ENCODE measurements around the gene NUDT14. TPM values are rescaled to one million over a fixed set of nuclear protein-coding genes. Genes with fewer than 3 reads are reported as not detected.
A peak's percentile ranks its signal among the peaks of the same experiment; 100 is the strongest.

Gene NUDT14
- total and polyA plus RNA-seq, 2 of the 8 experiments (the other 6 are each of a cell fraction or from before 2014, with no cell fraction given): 25.5 to 33.3 TPM

DNA sequence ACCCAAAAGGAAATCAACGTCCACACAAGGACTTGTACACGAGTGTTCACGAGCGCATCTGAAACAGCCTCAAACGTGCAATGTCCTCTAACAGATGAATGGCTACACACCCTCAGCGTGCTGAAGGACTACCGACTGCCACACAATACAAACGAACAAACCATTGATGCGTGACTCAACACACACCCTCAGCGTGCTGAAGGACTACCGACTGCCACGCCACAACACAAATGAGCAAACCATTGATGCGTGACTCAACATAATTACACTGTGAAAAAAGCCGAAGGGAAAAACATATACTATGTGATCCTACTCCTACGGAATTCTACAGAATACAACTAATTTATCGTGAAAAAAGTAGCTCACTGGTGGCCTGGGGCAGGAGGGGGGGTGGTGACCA is 42.1 kb upstream of the NUDT14 start:
- Histone ChIP-seq H2BK15ac (ENCODE audit: low read length) (no peak overlapping the region), H3K4me1 (replicated peaks in 1 of 4; ENCODE audit: control insufficient read depth in 3 of 4, insufficient read depth in 4 of 4, low read length in 3 of 4) (no peaks in the 10 kb centered on the region), H3K4me2 (ENCODE audit: insufficient read depth in 1 of 2, low read depth in 2 of 2, low read length in 2 of 2) (no peak overlapping the region), H4K8ac (ENCODE audit: extremely low read depth, insufficient read depth, low read length) (no peak overlapping the region), H3K18ac (ENCODE audit: extremely low read depth, low read length) (no peak overlapping the region), H3K9me3 (ENCODE audit: insufficient read depth in 2 of 2, low read depth in 1 of 2, low read length in 1 of 2) (no peaks in the 10 kb centered on the region), H3K79me1 (ENCODE audit: low read depth, low read length) (no peaks in the 10 kb centered on the region), H3K4ac (replicated peaks; ENCODE audit: insufficient read length, low read depth, low read length) (no peak overlapping the region), H4K5ac (ENCODE audit: insufficient read length, low read depth, low read length) (no peak overlapping the region), H2AFZ (ENCODE audit: low read length) (no peak overlapping the region), H2BK5ac (ENCODE audit: low read depth, low read length) (no peak overlapping the region), H2BK120ac (replicated peaks; ENCODE audit: low read depth, low read length) (no peak overlapping the region), H3K27ac (ENCODE audit: low read depth, low read length) (no peak overlapping the region), H2AK5ac (ENCODE audit: low read depth, low read length) (no peak overlapping the region), H2BK12ac (ENCODE audit: low read depth, low read length) (no peak overlapping the region), H2BK20ac (ENCODE audit: low read length) (no peak overlapping the region), H3K4me3 (ENCODE audit: extremely low read depth in 1 of 4, insufficient read depth in 2 of 4, low read depth in 3 of 4, low read length in 4 of 4) (no peak overlapping the region), H3K56ac (replicated peaks; ENCODE audit: insufficient read length, low read depth, low read length) (no peak overlapping the region), H4K91ac (replicated peaks; ENCODE audit: insufficient read length, low read length) (no peak overlapping the region), H3K14ac (ENCODE audit: insufficient read length) (no peak overlapping the region), H3K79me2 (ENCODE audit: control insufficient read depth in 1 of 2, insufficient read depth in 2 of 2, low read length in 2 of 2) (no peaks in the 10 kb centered on the region), H3K9ac (replicated peaks in 1 of 4; ENCODE audit: extremely low read depth in 1 of 4, low read depth in 3 of 4, low read length in 3 of 4) (no peak overlapping the region; a peak in 1 of 7 replicates), H3K27me3 (replicated peaks in 1 of 4; ENCODE audit: control insufficient read depth in 3 of 4, extremely low read depth in 1 of 4, insufficient read depth in 3 of 4, low read length in 3 of 4) (no peaks in the 10 kb centered on the region), H3K23ac (ENCODE audit: insufficient read length) (peak overlapping the region; percentile 65), H4K20me1 (replicated peaks in 1 of 2; ENCODE audit: control insufficient read depth in 1 of 2, insufficient read depth in 2 of 2, low read length in 2 of 2) (peaks cover 0 to 9% of the 10 kb centered on the region in 2 experiments), H3K36me3 (ENCODE audit: control insufficient read depth in 2 of 4, insufficient read depth in 4 of 4, low read length in 3 of 4) (no peaks in the 10 kb centered on the region; a peak in 3 of 8 replicates), H3K23me2 (ENCODE audit: low read depth, low read length) (peaks cover 2% of the 10 kb centered on the region; the same call in 1 of the 2 replicates)
- ChIA-PET POLR2A (ENCODE audit: partially characterized antibody) (no interaction called here), CTCF (ENCODE audit: partially characterized antibody) (interaction anchor here (0.7 to 1.8 kb wide), 6 partner anchors 9 to 248 kb away, joined by 3 to 9 read pairs (median 4); no protein-coding TSS in a partner anchor)
- no peak for DNase-seq (ENCODE audit: low read depth in 1 of 2, low spot score in 2 of 2)
- FAIRE-seq: no peak
- TF ChIP-seq BRCA1 (IDR thresholded peaks at IDR 0.05; ENCODE audit: low read depth, low read length) (no peak), CTBP2 (IDR thresholded peaks at IDR 0.05; ENCODE audit: borderline replicate concordance, insufficient read depth, insufficient read length, low read length) (no peak), CHD1 (IDR thresholded peaks at IDR 0.05; ENCODE audit: low read depth, low read length) (no peak), POU5F1 (IDR thresholded peaks at IDR 0.05; ENCODE audit: low read depth, low read length) (no peak), CEBPB (IDR thresholded peaks at IDR 0.05; ENCODE audit: low read depth, low read length) (no peak), EGR1 (IDR thresholded peaks at IDR 0.05; ENCODE audit: borderline replicate concordance, low read depth, low read length) (no peak), CREB1 (IDR thresholded peaks at IDR 0.05) (no peak)
- WGBS, 2 experiments (ENCODE audit: extremely low coverage in 1 of 2, insufficient coverage in 1 of 2, insufficient read length in 1 of 2, insufficient replicate concordance in 2 of 2, low coverage in 1 of 2, low lambda C conversion rate in 2 of 2, missing lambda C conversion rate in 1 of 2): 84% methylated on average over 16 of the region's 16 CpGs; no CpG with 5 or more reads in 1 of the 2 experiments
